ENCODE data around the gene SSTR5.
"Not testable (repeated sequence)": the region's sequence is repeated elsewhere in the genome, so short reads cannot be mapped to it uniquely, and the experiment has no call there.

SSTR5 gene

DNA sequence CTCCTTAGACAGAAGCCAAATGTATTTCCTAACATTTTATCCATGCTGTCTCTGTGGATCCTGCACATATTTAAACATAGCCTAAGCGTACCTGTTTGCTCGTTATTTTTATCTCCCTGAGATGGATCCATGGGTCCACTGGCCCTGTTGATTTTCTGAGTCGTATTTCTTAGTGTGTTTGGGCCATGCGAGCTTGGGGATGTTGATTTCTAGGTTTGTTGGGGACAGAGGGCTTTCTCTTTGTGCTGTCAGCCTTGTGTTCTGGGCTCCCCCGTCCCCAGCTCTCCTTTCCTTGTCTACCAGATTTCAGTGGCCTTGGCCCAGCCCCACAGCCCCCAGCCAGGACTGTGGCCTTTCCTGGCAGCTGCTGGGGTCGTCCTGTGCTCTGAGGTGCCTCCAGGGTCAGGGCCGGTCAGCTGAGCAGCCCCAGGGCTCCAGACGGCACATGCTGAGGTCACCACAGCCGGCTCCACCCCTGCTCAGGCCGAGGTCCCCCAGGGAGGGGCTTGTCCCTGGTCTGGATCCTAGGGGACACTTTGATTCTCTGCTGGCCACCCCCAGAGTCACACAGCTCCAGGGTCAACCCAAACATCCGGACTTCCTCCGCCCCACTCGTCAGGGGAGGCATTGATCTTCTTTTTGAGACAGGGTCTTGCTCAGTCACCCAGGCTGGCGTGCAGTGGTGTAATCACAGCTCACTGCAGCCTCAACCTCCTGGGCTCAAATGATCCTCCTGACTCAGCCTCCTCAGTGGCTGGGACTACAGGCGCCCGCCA, 4.4 kb downstream of the SSTR5 start:
- FAIRE-seq, result no peak

DNA sequence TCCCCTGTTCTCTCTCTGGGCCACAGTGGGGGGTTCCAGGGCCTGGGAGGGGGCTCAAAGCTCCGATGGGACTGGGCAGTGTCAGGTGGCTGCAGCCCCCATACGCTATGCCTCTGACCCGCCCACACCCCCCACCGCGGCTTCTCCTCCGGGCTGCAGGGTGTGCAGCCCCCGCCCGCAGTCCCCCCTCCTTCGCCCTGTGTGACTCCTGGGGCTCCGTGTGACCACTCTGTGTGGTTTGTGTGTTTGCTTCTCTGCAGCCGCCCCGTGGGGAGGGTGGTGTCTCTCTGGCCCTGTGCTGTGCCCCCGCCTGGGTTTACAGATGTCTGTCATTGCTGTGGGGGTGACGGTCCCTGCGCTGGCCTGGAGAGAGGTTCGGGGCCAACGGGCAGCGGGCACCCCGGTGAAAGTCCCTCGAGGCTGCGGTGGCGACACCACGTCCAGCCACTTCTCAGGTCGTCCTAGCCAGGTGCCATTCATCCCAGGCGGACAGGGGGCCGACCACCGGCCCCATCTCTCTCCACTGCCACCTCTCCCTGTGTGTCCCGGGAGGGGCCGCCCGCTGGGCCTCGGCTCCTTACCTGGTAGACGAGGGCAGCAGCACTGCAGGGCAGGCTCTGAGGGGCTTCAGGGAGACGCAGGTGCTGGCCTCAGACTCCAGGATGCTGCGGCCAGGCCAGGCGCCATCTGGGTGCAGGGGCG, 5.5 kb downstream of the SSTR5 start:
- no peak for FAIRE-seq

DNA sequence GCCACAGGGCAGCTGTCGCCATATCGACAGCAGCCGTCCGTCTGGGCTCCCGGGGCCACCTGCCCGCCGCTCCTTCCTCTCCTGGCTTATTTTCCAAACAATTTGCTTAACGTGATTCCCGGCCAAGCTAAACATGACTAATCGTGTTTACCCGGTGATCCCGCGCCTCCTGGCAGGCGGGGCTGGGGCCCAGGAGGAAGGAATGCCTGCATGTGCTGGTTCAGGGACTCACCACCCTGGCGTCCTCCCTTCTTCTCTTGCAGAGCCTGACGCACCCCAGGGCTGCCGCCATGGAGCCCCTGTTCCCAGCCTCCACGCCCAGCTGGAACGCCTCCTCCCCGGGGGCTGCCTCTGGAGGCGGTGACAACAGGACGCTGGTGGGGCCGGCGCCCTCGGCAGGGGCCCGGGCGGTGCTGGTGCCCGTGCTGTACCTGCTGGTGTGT, 6.1 kb downstream of the SSTR5 start:
- FAIRE-seq, result no peak

DNA sequence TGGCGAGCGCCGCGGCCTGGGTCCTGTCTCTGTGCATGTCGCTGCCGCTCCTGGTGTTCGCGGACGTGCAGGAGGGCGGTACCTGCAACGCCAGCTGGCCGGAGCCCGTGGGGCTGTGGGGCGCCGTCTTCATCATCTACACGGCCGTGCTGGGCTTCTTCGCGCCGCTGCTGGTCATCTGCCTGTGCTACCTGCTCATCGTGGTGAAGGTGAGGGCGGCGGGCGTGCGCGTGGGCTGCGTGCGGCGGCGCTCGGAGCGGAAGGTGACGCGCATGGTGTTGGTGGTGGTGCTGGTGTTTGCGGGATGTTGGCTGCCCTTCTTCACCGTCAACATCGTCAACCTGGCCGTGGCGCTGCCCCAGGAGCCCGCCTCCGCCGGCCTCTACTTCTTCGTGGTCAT, 6.8 kb downstream of the SSTR5 start:
- FAIRE-seq, result no peak

DNA sequence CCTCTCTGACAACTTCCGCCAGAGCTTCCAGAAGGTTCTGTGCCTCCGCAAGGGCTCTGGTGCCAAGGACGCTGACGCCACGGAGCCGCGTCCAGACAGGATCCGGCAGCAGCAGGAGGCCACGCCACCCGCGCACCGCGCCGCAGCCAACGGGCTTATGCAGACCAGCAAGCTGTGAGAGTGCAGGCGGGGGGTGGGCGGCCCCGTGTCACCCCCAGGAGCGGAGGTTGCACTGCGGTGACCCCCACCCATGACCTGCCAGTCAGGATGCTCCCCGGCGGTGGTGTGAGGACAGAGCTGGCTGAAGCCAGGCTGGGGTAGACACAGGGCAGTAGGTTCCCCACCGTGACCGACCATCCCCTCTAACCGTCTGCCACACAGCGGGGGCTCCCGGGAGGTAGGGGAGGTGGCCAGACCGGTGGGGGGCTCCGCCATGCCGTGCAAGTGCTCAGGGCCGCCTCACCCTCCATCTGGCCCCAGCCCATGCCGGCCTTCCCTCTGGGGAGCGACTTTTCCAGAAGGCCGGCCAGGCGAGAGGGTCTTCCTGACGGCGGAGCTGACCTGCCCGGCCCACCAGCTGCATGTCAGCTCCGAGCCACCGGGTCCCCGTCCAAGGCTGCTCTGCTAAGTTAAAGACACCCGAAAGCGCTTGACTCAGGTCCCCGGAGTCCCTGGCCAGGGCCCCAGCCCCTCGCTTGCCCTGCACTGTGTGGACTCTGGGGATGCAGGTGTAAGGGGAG, 7.4 kb downstream of the SSTR5 start:
- FAIRE-seq, result no peak

DNA sequence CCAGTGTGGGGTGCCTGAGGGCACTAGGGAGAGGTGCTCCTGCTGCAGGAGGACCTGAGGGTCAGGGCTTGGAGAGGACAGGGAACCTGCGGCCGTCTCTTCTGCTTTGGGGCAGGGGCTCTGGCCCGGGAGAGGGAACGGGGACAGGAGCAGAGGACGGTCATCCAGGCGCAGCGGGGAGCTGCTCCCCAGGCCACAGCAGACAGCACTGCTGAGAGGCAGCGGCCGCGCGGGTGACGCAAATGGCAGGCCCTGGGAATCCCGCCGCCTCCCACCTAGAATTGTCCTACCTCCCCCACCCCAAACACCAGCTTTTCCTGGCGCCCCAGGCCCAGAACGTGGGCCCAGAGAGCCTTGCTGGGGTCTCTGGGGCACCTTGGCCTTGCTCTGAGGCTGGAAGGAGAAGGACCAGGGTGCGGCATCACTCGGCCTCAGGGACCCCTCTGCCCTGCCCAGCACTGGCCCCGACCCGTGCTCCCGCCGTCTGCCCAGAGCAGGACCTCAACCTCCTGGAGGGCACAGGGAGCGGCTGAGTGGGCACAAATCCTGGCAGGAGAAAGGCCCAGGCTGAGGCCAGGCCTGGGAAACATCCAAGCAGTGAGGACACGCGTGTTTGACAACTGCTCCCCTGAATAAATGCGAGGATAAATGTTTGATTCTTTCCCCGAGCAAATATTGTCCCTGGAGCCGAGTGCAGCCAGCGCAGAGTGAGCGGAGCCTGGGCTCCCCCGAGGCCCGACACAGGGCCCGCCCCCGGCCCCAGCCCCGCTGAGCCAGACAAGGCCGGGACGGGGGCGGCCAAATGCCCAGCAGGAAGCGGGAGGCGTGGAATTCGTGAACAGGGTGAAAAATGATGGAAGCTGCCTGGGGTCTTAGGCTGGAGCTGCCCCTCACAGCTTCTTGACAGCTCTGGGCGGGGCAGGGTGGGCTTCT, 8.5 kb downstream of the SSTR5 start:
- no peak for FAIRE-seq

DNA sequence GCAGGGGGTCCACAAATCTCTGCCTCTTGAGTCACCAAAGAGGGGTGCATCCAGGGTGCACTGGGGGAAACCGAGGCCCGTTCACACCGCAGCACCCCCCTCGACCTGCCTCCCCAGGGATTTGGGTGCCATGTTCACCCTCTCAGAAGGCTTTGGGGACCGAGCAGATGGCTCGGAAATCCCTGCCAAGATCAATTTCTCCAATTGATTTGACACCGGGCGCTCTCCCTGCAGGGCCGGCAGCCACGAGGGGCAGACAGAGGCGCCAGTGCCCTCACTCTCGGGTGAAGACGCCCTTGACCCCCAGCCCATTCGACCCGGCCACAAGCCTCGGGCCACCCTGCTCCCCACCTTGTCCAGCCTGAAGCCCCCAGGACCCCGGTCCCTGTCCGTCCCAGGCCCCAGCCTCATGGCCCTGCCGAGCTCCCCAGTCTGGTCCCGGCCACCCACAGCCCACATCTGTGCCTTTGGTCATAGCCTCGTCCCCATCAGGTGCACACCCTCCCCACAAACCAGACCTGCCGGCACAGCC, 9.3 kb downstream of the SSTR5 start:
- FAIRE-seq, result no peak

DNA sequence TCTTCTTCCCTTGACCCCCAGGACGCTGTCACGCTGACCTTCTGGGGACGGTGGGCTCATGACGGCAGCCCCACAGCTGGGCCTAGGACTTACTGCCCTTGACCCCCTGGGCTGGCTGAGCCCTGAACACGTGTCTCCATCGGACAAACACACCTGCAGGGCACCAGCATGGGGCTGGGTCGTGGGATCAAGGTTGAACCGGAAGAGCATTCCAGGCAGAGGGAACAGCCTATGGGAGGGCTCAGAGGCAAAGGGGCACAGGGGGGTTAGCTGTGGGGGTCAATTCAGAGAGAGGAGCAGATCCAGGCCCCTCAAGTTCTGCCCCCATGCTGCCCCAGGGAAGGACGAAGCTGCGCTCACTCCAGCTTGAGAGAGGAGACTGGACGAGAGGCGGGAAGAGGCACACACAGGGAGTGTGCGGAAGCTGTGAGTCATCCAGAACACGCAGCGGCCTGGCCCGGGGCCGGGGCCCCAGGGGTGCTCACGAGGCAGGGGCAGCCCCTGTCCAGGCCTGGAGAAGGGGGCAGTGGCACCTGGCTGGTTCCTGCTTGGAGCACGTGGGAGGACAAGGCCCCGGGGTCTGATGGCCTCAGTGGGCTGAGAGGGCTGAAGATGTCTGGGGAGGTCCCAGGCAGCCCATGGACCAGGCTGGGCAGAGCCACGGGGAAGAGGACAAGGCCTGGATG, 9.9 kb downstream of the SSTR5 start:
- no peak for FAIRE-seq

DNA sequence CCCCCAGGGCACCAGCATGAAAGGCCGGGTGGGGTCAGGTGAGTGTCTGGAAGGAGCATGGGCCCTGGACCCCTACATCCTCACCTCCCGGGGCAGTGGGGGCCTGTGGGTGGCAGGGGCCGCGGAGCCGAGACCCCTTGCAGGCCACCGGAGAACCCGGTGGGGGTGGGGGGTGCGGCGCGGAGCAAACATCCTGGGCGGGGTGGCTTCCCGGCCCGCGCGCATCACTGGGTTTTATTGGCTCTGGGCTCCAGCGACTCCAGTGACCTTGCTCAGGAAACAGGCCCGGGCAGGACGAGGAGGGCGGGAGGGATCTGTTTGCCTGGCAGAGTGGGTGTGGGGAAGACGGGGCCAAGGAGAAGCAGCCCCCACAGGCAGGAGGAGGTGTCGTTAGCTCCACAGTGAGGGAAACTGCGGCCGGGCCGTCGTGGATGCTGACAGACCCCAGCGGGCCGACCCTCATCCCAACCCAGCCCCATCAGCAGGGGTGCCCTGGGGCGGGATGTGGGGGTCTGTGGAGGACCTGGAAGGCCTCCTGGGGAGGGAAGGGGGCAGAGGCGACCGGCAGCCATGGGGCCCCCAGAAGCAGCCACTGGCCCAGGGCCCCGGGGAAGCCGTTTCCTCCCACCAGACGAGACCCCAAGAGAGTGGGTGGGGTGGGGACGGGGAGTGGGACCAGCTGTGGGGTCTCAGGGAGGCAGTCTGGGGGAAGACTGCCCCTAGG, 10.6 kb downstream of the SSTR5 start:
- FAIRE-seq, result no peak

DNA sequence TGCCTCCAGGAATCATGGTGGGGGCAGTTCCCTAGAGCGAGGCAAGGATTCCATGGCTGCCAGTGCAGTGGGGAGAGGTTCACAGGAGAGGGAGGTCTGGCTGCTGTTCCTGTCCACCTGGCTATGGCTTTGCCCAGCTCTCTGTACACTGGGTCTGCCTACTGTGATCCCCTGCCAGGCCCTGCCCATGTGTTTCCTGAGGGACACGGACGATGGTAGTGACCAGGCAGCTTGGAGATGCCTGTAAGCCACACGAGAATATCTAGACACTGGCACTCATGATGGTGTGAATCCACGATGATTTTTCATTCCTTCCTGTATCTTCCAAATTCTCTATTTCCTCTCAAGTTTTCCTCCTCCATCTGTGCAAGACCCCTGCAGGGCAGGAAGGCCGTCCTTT, 12.4 kb downstream of the SSTR5 start:
- FAIRE-seq, result no peak

DNA sequence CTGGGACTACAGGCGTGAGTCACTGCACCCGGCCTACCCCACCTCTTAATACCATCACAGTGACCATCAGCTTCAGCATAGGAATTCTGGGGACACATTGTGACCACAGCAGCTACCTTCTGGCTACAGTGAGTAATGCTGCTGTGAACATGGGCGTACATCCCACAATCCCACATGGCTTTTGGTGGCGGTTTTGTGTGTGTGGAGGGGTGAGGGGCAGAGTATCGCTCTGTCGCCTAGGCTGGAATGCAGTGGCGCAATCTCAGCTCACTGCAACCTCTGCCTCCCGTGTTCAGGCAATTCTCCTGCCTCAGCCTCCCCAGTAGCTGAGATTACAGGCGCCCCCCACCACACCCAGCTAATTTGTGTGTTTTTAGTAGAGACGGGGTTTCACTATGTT, 13.9 kb downstream of the SSTR5 start:
- not testable (repeated sequence) for FAIRE-seq

DNA sequence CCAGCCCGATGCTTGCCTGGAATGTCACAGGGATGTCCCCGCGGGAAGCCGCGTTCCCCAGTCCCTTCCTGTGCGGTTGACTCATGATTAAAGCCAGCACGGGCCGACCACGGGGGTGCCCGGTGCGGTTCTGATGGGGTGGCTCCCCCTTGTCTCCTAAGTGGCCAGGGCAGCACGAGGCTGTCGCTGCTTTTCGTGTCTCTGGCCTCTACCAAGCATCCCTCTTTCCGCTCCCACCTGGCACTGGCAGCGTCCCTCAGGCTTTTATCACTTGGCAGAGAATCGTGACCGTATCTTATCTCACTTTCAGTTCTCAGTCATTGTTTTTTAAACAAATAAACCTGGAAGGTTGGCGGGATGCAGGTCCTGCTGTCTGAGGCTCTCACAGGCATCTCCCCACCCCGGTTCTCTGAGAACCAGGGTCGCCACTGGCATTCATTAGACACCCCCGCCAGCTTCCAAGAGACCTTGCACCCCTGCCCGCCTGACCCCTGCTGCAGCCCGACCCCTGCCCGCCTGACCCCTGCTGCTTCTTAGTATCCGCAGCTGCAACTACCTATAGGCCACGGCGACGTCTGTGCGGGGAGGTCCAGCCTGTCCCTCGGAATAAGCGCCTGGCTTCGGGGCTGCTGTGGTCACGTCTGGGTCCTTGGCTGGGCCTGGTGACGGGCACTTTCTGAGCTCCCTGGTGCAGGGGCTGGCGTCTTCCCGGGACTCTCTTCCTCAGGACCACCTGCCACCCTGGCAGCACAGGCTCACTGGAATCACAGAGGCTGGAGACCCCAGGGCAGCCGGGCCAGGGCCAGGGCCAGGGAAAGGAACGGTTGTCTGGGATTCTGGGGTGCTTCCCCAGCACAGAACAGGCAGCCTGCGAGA, 16.0 kb downstream of the SSTR5 start:
- no peak for FAIRE-seq

DNA sequence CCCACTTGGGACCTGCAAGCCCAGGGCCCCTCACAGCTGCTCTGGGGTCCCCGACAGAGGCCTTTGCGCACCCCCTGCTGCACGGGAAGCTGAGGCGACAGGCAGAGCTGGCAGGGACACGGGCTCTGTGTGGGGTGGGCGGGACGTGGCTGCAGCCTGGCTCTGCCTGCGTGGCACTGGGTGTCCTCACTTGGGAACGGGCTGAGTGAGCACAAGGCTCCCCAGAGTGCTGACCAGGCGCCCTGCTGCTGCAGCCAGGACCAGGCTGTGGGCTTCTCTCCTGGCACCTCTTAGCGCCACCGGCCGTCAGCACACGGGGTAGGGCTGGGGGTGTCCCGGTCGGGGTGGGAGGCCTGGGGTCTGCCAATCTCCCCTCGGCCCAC, 16.9 kb downstream of the SSTR5 start:
- no peak for FAIRE-seq

DNA sequence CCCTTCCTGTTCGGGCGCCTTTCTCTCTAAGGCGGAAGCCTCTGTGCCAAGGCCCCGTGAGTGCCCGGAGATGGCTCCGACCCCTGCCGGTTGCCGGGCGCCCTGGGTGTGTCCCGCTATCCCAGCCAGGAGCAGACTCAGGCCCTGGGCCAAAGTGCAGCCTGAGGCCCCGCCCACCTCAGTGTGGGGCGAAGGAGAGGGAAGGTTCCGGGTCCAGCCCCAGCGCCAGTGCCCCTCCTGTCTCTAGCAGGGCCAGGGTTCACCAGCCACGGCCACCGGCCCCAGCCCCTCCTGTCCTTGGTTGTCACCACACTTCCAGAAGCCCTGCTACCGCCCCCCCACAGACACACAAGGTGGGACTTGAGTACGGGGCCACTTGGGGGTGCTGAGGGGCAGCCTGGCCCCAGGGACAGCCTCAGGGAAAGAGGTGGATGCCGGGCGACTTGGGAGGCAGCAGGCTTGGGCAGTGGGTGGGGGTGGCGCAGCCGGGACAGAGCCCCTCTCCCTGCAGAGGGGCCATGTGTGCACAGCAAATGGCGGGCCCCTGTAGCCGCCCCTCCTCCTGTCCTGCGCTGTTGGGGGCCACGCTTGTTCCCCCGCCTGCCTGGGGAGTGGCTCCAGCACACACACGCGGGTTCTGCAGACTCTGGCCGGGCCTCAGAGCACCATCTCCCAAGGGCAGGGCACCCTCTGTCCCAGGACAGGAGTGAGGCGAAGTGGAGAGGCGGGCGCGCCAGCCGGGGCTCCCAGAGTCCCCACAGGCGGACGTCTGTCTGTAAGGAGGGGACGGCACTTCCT, 17.5 kb downstream of the SSTR5 start:
- FAIRE-seq, result no peak

DNA sequence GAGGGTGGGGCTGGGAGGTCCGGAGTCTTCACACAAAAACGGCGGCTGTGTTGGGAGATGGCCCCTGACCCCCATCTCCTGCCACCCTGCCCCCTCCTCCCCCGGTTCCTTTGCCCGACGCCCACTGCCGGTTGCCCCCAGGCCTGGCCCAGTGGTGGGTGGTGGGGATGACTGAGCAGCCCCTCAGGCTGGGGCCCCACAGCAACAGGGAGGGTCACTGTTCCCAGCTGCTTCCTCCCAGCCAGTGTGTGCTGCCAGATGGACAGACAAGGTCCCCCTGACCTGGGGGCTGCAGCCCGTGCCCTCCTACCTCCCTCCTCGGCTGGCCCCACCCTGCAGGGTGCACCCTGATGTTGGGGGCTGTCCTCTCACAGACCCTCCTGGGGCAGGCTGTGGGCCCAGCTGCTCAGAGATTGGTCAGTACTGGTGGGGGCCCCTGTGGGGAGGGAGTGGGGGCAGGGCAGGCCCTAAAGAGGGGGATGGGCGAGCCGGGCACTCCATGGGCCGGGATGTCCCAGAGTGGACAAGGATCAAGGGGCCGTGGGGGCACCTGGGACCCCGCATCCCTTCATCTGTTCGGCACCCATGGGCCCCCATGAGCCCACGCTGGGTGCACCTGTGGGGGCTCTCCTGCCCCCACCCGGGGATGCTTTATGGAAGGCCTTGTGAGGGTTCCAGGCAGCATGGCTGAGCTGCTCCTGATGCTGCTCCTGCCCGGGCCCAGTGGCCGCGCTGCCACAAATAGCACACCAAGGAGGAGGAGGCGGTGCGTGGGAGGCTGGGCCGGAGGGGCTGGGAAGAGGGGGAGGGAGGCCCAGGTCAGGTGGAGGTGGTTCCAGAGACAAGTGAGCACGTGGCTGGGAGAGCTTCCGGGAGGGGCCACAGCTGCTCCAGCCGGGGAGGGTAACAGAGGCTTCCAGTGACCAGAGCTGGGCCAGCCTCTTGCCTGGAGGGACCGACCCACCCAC, 18.4 kb downstream of the SSTR5 start:
- no peak for FAIRE-seq

DNA sequence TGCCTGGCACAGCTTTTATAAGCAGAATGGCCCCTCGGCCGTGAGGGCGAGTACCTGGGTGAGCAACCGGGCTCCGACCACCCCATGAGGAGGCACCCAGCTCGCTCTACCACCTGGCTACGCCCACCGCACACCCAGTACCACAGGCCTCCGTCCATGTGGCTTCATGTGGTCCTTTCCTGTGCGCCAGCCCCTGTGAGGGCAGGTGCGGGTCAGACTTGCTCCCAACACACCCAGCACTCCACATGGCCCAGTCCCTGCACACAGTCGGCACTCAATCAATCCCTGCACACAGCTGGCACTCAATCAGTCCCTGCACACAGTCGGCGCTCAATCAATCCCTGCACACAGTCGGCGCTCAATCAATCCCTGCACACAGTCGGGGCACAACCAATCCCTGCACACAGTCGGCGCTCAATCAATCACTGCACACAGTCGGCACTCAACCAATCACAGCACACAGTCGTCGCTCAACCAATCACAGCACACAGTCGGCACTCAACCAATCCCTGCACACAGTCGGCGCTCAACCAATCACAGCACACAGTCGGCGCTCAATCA, 19.5 kb downstream of the SSTR5 start:
- no peak for FAIRE-seq

DNA sequence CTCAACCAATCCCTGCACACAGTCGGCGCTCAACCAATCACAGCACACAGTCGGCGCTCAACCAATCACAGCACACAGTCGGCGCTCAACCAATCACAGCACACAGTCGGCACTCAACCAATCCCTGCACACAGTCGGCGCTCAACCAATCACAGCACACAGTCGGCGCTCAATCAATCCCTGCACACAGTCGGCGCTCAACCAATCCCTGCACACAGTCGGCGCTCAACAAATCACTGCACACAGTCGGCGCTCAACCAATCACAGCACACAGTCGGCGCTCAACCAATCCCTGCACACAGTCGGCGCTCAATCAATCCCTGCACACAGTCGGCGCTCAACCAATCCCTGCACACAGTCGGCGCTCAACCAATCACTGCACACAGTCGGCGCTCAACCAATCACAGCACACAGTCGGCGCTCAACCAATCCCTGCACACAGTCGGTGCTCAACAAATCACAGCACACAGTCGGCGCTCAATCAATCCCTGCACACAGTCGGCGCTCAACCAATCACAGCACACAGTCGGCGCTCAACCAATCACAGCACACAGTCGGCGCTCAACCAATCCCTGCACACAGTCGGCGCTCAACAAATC, 20.2 kb downstream of the SSTR5 start:
- FAIRE-seq, result not testable (repeated sequence)
